Breast epithelium (tissue), 4 donors: ENCODE data around the gene SLC9A8. TPM values are rescaled to one million over a fixed set of nuclear protein-coding genes. Genes with fewer than 3 reads are reported as not detected.

Source experiments
- DNase-seq, 2 donors: peaks; one replicate each; pipeline ENCODE4 v3.0.0-alpha.2; 2019; ENCODE audit warnings: low spot score in 2 of 2
- H3K27ac ChIP-seq, 2 donors: fragments of 200-600 bp; sonication (generic) in 1 of 2; one replicate each; pipeline ENCODE4 v1.5.1; 2016 to 2019; ENCODE audit warnings: mild to moderate bottlenecking in 1 of 2
- H3K27me3 ChIP-seq, 2 donors: fragments of 200-600 bp; sonication (generic) in 1 of 2; one replicate each; pipeline versions ENCODE4 v1.5.1 to v1.6.0; 2017 to 2019; ENCODE audit warnings: control low read depth in 1 of 2, mild to moderate bottlenecking in 1 of 2
- H3K36me3 ChIP-seq: fragments of 200-600 bp; one replicate; pipeline ENCODE4 v1.5.1; 2019
- H3K4me1 ChIP-seq, 2 donors: fragments of 200-600 bp; sonication (generic); one replicate each; pipeline ENCODE4 v1.5.1; 2016 to 2019; ENCODE audit warnings: control low read depth in 1 of 2
- H3K4me3 ChIP-seq, 3 donors: fragments of 200-600 bp; sonication (generic); 1 replicate in 2 of 3; 2 replicates in 1 of 3; pipeline ENCODE4 v1.5.1; 2016 to 2019; ENCODE audit warnings: mild to moderate bottlenecking in 3 of 3, moderate library complexity in 2 of 3
- H3K9me3 ChIP-seq, 2 donors: fragments of 200-600 bp; sonication (generic) in 1 of 2; one replicate each; pipeline ENCODE4 v1.5.1; 2016 to 2019; ENCODE audit warnings: control low read depth in 1 of 2
- CTCF ChIP-seq, 3 donors: fragments of 450-650 bp; IDR thresholded peaks; one replicate each; pipeline ENCODE4 v1.5.1; 2016 to 2017; ENCODE audit warnings: antibody characterized with exemption in 3 of 3, mild to moderate bottlenecking in 3 of 3, moderate library complexity in 3 of 3
- POLR2A ChIP-seq: fragments of 450-650 bp; IDR thresholded peaks from one replicate; pipeline ENCODE4 v1.6.1; 2016; ENCODE audit warnings: antibody characterized with exemption, mild to moderate bottlenecking, moderate library complexity
- POLR2AphosphoS5 ChIP-seq, 3 donors: sonication (generic); formaldehyde crosslinking; IDR thresholded peaks; one replicate each; pipeline ENCODE4 v1.6.1; 2017; ENCODE audit warnings: antibody characterized with exemption in 3 of 3
- intact Hi-C: fragments of 100-400 bp; cut with DNase I; formaldehyde crosslinking; loops from one replicate; pipeline ENCODE4 v1.15.1; 2023; ENCODE audit warnings: low total_unique reads
- total RNA-seq, 3 donors: library from RNA; depleted of rRNA; stranded (reverse); fragments of >200 nt; gene quantifications; one replicate each; pipeline ENCODE4 v1.1.0, GENCODE V29; 2016

SLC9A8 gene
- total RNA-seq, 3 donors from 2014 or later, result 11.8 to 13.5 (median 13.3) TPM

GRCh38 chr20:49941456-49941855 is 128.8 kb downstream of the SLC9A8 start:
- Histone ChIP-seq H3K9me3 (no peaks in the 10 kb centered on the region), H3K27me3 (no peaks in the 10 kb centered on the region), H3K4me3 (no peak overlapping the region), H3K36me3 (no peaks in the 10 kb centered on the region), H3K27ac (no peak overlapping the region), H3K4me1 (peaks cover 0 to 20% of the 10 kb centered on the region in 2 donors)
- DNase-seq, result no peak
- TF ChIP-seq POLR2AphosphoS5 (IDR thresholded peaks at IDR 0.05) (no peak), POLR2A (no peak), CTCF (IDR thresholded peaks at IDR 0.05) (no peak)
- intact Hi-C loops, result no loop called here

Other genes starting within 250 kb of the SLC9A8 start
- 10 to 100 TPM; 38.7 to 41.7 (median 41.0) TPM for gene PTGIS, start 244.7 kb upstream of the SLC9A8 start, total RNA-seq
- gene B4GALT5, start 99.0 kb upstream of the SLC9A8 start, total RNA-seq, result 10 to 100 TPM; 16.8 to 33.8 (median 22.1) TPM
- 1 to 10 TPM; 1.8 to 4.6 (median 4.0) TPM for gene SPATA2, start 102.7 kb downstream of the SLC9A8 start, total RNA-seq
- gene RNF114, start 123.6 kb downstream of the SLC9A8 start, total RNA-seq, result 100 to 1,000 TPM; 224 TPM
- 1 to 10 TPM in 2 of 3 donors, under 1 TPM in 1; 0.80 to 5.0 (median 4.3) TPM for gene SNAI1, start 170.2 kb downstream of the SLC9A8 start, total RNA-seq